ENCODE data around the gene TRAPPC12.

The TRAPPC12 gene

DNA sequence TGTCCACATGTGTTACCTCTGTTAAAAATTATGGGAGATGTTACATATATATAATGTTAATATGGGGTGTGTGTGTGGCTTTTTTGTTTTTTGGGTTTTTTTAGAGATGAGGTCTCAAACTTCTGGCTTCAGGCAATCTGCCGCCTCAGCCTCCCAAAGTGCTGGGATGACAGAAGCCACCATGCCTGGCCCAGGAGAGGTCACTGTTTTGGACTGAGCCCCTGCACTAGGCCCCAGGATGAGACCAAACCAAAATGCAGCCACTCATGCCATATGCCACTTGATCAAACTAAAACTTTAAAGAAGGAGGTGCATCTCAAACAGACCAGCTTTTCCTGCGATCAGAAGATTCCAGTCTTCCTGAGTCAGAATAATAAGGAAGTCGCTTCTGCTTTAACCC is 137.3 kb downstream of the TRAPPC12 start:
- no peak for DNase-seq

DNA sequence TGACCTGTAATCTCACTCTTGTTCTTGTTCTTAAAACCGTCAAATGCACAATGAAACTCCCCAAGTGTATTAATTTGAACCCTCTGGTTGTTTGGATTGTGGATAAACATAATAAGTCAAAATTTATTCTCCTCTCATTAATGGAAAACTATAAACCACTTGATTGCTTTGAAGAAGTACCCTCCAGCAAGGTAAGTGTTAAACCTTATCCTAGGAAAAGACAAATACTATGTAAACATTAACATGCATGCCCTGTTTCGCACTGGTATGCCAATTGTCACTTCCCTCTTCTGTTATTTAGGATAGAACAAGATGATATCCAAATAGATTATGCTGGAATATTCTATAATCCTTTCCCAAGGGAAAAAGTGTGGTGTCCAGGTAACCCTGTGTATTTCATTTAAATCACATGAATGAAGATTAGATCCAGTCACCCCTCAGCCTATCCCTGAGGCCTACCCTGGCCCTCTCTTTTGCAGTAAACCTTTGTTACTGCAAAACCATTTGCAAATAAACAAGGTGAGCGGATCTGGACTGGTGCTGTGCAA is 138.5 kb downstream of the TRAPPC12 start:
- peak; percentile 67 for DNase-seq

DNA sequence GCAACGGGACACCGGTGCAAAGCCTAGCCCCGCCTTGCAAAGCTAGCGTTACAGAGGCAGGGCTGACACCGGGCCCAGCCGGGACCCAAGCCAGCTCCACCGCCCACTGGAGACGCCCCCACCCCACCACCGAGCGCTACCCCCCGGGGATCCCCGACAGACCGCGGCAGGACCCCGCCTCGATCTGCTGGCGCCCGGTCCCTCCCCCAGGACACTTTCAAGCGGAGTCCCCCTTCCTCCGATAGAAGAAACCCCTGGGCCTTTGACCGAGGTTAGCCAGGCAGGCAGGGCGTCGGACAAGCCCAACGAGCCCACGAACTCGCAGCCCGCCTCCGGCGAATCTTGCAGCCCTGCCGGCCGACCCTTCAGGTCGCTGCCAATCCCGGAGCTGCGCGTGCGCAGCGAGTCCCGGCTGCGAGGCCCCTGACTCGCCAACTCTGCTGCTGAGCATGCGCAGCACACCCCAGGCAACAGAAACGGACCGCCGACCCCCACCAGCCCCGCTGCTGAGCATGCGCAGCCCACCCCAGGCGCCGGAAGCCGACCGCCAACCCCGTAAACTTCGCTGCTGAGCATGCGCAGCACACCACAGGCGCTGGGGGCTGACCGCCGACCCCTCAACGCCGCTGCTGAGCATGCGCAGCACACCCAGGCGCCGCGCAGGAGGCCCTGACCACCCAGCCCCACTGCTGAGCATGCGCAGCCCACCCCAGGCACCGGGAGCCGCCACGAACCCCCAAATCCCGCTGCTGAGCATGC is 139.2 kb downstream of the TRAPPC12 start:
- peak; percentile 90 for DNase-seq

DNA sequence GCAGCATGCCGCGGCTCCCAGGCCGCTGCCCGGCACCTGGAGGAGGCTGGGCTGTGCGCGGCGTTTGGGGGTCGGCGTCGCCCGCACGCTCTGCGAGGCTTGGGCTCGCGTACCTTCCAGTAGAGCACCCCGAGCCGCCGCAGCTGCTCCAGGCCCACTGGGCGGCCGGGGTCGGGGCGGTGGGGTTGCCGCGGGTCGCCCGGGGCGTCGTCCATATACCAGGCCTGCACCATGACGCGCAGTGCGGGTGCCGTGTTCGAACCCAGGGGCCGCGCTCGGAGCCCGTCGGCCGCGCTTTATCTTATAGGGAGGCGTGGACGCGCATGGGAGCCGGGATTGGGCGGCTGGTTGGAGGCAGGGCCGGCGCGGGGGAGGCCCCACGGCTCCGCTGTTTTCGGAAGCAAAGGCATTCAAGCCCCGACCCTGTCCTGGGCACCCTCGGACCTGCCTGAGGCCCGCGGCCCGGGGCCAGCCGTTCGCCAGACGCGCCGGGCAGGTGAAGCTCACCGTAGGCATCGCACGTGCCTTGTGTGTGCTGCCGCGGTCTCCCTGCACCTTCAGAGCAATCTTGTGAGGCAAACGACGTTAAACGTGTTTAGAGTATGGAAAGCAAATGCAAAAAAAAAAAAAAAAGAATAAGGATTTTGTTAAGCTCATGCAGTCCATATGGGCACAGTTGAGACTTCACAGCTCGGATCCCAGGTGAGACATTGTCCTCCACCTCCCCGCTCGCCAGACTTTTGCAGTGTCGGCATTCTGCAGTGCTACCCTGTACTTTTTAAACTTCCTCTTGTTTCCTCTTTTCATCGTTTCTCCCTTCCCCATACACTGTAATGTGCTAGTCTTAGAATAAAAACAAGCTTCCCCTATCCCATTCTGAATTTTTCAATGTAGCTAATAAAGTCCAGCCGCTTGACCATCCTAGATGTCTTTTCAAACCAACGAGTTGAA is 140.0 kb downstream of the TRAPPC12 start, which contains the start of gene ADI1:
Gene ADI1, minus strand, starts transcription at position 277 of the 951 bp plus-strand sequence. Its CDS starts 44 bp downstream, at position 233.
- DNase-seq = peak; percentile 51

DNA sequence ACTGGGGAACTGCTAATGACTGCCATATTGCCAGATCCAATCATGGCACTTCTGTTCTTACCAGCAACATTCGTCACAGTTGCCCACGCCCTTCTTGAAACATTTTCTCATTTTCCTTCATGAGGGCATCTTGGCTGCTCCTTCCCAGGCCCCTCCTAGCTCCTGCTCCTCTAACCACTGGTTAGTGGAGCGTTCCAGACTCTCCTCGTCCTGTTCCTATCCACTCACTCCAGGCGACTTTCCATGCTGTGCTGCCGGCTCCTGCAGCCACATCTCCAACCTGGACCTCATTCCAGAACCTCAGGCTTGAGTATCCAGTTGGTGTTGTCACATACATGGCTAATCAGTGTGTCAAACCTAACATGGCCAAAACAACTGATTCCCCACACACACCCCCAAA is 141.1 kb downstream of the TRAPPC12 start:
- DNase-seq = no peak

DNA sequence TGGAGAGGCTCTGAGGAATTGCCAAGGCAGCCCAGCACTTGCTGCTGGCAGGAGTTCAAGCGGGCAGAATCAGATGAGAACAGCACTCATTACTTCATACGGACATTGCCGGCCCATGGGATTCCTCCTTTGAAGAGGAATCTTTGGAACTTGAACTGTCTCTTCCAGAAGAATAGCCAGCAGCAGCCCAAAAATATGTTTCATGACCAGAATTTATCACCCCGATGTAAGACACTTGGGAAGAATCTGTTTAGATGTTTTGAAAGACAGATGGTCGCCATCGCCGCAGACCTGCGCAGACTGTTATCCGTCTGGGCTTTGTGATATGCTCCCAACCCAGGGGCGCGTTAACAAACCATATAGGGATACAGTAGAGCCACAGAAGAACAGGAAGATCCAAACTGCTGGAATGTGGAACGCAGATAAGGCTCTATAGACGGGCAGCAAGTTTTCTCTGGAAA is 143.5 kb downstream of the TRAPPC12 start:
- no peak for DNase-seq

DNA sequence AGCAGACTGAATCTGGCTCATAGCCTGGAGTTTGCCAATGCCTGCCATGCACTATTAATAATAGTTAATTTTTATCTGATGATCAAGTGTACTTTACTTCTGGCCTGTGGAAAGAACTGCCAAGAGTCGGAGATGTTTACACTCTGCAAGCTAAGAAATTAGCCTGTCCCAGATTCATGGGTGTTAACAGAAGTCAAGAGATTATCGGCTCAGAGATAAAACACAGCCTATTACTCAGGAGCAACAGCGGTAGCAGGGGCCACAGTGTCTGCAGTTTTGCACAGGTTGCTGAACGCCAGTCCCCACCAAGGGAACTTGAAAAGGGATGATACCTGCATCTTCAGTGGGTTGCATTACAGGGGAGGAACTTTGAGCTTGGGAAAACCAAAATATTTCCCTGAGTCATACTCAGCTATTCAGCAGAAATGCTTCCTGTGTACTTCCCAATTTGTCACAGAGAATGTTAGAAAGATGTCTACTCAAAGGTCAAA is 144.1 kb downstream of the TRAPPC12 start:
- no peak for DNase-seq

DNA sequence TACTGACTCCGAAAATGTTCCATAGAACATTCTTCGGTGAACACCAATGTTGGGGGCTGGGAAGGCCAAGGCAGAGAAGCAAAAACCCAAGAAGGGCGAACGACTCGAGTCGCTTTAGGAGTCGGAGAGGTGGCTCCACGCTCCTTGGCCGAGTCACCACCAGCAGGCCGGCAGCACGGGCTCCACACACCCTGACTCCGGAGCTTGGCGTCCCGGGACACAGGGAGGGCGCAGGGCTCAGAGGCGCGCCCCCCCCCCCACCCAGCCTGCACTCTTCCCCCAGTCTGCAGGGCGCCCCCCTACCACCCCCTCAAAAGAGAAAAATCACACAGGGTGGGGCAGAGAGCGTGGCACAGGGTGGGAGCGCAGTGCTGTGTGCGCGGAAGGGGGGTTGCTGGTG is 147.4 kb downstream of the TRAPPC12 start:
- DNase-seq = no peak

DNA sequence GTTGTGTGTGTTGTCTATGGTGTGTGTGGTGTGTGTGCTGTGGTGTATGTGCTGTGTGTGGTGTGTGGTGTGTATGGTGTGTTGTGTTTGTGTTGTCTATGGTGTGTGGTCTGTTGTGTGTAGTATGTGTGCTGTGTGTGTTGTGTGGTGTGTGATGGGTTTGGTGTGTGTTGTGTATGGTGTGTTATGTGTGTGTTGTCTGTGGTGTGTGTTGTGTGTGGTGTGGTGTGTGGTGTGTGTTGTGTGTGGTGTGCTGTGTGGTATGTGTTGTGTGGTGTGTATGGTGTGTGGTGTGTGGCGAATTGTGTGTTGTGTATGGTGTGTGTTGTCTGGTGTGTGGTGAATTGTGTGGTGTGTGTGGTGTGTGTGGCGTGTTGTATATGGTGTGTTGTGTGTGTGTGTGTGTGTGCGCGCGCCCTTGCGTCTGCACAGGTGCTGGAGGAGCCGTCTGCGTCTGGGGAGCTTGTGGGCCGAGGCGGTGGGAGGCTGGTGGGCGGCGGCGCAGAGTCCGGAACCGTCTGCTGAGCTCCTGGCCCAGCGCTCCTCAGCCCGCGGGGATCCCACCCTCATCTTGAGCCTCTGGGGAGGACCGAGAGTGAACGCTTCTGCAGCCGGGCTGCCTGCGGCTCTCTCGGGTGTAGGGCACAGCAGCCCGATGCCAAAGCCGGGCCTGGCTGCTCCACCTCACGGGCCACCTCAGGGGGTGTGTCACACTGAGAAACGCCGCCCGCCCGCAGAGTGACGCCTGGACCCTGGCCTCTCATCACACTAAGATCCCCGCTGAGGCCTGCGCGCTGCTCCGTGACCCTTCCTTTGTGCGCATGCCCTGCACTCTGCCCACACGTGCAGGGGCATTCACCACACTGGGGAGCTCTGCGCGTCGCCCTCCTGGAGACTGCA is 148.6 kb downstream of the TRAPPC12 start:
- DNase-seq = no peak
